ENCODE measurements around the gene PTPRK. TPM values are rescaled to one million over a fixed set of nuclear protein-coding genes. Genes with fewer than 3 reads are reported as not detected.

The PTPRK gene
- polyA plus RNA-seq, 1 experiment = 37.8 TPM

GRCh38 chr6:127968394-127968793 lies 552.0 kb downstream of the PTPRK start:
- DNase-seq (ENCODE audit: low read depth, low spot score) = no peak
- TF ChIP-seq CTCF (IDR thresholded peaks at IDR 0.05; ENCODE audit: low read depth, low read length) = 0 out of 2 replicates have a peak, but pooled peaks have one; percentile 11
- ChIA-PET CTCF (interaction anchor here (1.0 kb wide), 1 partner anchor 11 kb away, joined by 3 read pairs; no protein-coding TSS in a partner anchor), POLR2A (no interaction called here)
- Histone ChIP-seq H3K9me3 (ENCODE audit: control insufficient read depth, insufficient read depth, low read length) (no peaks in the 10 kb centered on the region), H3K4me3 (ENCODE audit: low read depth, low read length) (no peak overlapping the region), H3K27ac (ENCODE audit: low read depth, low read length) (no peak overlapping the region), H3K27me3 (ENCODE audit: control insufficient read depth, insufficient read depth, low read length) (no peaks in the 10 kb centered on the region)

GRCh38 chr6:127967708-127968107 lies 552.7 kb downstream of the PTPRK start:
- Histone ChIP-seq H3K9me3 (ENCODE audit: control insufficient read depth, insufficient read depth, low read length) (no peaks in the 10 kb centered on the region), H3K27me3 (ENCODE audit: control insufficient read depth, insufficient read depth, low read length) (no peaks in the 10 kb centered on the region), H3K27ac (ENCODE audit: low read depth, low read length) (no peak overlapping the region), H3K4me3 (ENCODE audit: low read depth, low read length) (no peak overlapping the region)
- no peak for TF ChIP-seq CTCF (IDR thresholded peaks at IDR 0.05; ENCODE audit: low read depth, low read length)
- CTCF ChIA-PET = interaction anchor here (1.0 to 1.2 kb wide), 2 partner anchors 112 to 535 kb away, joined by 3 read pairs; no protein-coding TSS in a partner anchor
- DNase-seq (ENCODE audit: low read depth, low spot score) = no peak
- POLR2A ChIA-PET = no interaction called here

- H3K9me3 ChIP-seq (ENCODE audit: control insufficient read depth, insufficient read depth, low read length) = no peaks in the 10 kb centered on the region
- ChIA-PET POLR2A (no interaction called here), CTCF (interaction anchor here (1.2 kb wide), 1 partner anchor 111 kb away, joined by 3 read pairs; no protein-coding TSS in a partner anchor)
- TF ChIP-seq CTCF (IDR thresholded peaks at IDR 0.05; ENCODE audit: low read depth, low read length) = no peak
- DNase-seq (ENCODE audit: low read depth, low spot score) = peak; percentile 24
- no peak overlapping the region for H3K4me3 ChIP-seq (ENCODE audit: low read depth, low read length)
- no peak overlapping the region for H3K27ac ChIP-seq (ENCODE audit: low read depth, low read length)
- H3K27me3 ChIP-seq (ENCODE audit: control insufficient read depth, insufficient read depth, low read length) = no peaks in the 10 kb centered on the region
Measured at GRCh38 chr6:127966616-127967015, 553.8 kb downstream of the PTPRK start.

GRCh38 chr6:127963495-127963894 lies 556.9 kb downstream of the PTPRK start:
- Histone ChIP-seq H3K9me3 (ENCODE audit: control insufficient read depth, insufficient read depth, low read length) (no peaks in the 10 kb centered on the region), H3K27me3 (ENCODE audit: control insufficient read depth, insufficient read depth, low read length) (no peaks in the 10 kb centered on the region), H3K27ac (ENCODE audit: low read depth, low read length) (no peak overlapping the region), H3K4me3 (ENCODE audit: low read depth, low read length) (no peak overlapping the region)
- no peak for DNase-seq (ENCODE audit: low read depth, low spot score)
- ChIA-PET POLR2A (no interaction called here), CTCF (no interaction called here)
- TF ChIP-seq CTCF (IDR thresholded peaks at IDR 0.05; ENCODE audit: low read depth, low read length) = no peak

GRCh38 chr6:127959869-127960268 lies 560.5 kb downstream of the PTPRK start:
- ChIA-PET CTCF (no interaction called here), POLR2A (no interaction called here)

More at GRCh38 chr6:127959869-127960268, 560.5 kb downstream of the PTPRK start:
- no peak for TF ChIP-seq CTCF (IDR thresholded peaks at IDR 0.05; ENCODE audit: low read depth, low read length)
- no peak for DNase-seq (ENCODE audit: low read depth, low spot score)
- Histone ChIP-seq H3K9me3 (ENCODE audit: control insufficient read depth, insufficient read depth, low read length) (no peaks in the 10 kb centered on the region), H3K4me3 (ENCODE audit: low read depth, low read length) (no peak overlapping the region), H3K27ac (ENCODE audit: low read depth, low read length) (no peak overlapping the region), H3K27me3 (ENCODE audit: control insufficient read depth, insufficient read depth, low read length) (no peaks in the 10 kb centered on the region)
